Cardiac muscle cell (in vitro differentiated cells and primary cell): Measurements from ENCODE around the gene PDLIM4. TPM values are rescaled to one million over a fixed set of nuclear protein-coding genes. Genes with fewer than 3 reads are reported as not detected.

Experiments used
- DNase-seq, 2 donors: peaks; one replicate each; pipeline versions ENCODE4 v3.0.0 to v3.0.0-alpha.2; 2010 to 2017; ENCODE audit warnings: low read depth in 1 of 2, low spot score in 1 of 2
- H3K27ac ChIP-seq: fragments of 200-600 bp; sonication (generic); 2 replicates; pipeline ENCODE4 v1.5.1; 2016
- H3K27me3 ChIP-seq: fragments of 200-600 bp; sonication (generic); 2 replicates; pipeline ENCODE4 v1.6.0; 2016; ENCODE audit warnings: control low read depth
- H3K36me3 ChIP-seq: fragments of 200-600 bp; sonication (generic); 2 replicates; pipeline ENCODE4 v1.5.1; 2016; ENCODE audit warnings: control low read depth
- H3K4me1 ChIP-seq: fragments of 200-600 bp; sonication (generic); 2 replicates; pipeline ENCODE4 v1.8.1; 2017; ENCODE audit warnings: low read depth, mild to moderate bottlenecking, mixed run types
- H3K4me3 ChIP-seq: fragments of 200-600 bp; sonication (generic); 2 replicates; pipeline ENCODE4 v1.5.1; 2016; ENCODE audit warnings: mild to moderate bottlenecking
- H3K9me3 ChIP-seq: fragments of 200-600 bp; sonication (generic); 2 replicates; pipeline ENCODE4 v1.5.1; 2017; ENCODE audit warnings: low read depth, mild to moderate bottlenecking, control low read depth
- polyA plus RNA-seq: library from polyadenylated mRNA; unstranded; fragments of >200 nt; fragmentation: Nextera tagmentation; extraction: Ambion mirVana; gene quantifications from 2 replicates; pipeline ENCODE4 v1.2.1, GENCODE V29; 2016
- total RNA-seq: library from RNA; depleted of rRNA; stranded (reverse); fragments of >200 nt; gene quantifications from 2 replicates; pipeline ENCODE4 v1.2.3, GENCODE V29; 2016
- TF ChIP-seq, protein P1 (sequence below): IDR thresholded peaks from 2 replicates; pipeline ENCODE4 v1.5.1; 2012; ENCODE audit warnings: low read depth, mild to moderate bottlenecking, low read length

Gene PDLIM4
- total and polyA plus RNA-seq, 2 experiments from 2014 or later = 23.1 to 32.7 TPM

DNA sequence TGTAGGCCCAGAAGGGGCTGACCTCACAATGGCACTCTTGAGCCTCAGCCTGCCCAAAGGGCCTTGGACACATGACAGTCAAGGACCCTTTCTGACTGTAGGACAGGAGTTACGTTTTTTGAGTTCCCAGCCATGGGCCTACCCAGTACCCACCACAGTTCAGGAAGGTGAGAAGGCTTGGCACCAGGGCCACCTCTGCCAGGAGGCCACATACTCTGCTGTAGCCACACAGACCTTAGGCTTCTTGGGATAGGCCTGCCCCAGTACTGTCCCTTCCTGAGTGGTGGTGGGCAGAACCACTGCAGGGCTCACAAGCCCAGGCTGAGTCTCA lies 12.8 kb downstream of the PDLIM4 start:
- Histone ChIP-seq H3K36me3 (no peaks in the 10 kb centered on the region), H3K27me3 (no peaks in the 10 kb centered on the region), H3K4me1 (no peaks in the 10 kb centered on the region), H3K4me3 (no peak overlapping the region), H3K9me3 (no peaks in the 10 kb centered on the region), H3K27ac (no peak overlapping the region)
- TF ChIP-seq, protein P1, sequence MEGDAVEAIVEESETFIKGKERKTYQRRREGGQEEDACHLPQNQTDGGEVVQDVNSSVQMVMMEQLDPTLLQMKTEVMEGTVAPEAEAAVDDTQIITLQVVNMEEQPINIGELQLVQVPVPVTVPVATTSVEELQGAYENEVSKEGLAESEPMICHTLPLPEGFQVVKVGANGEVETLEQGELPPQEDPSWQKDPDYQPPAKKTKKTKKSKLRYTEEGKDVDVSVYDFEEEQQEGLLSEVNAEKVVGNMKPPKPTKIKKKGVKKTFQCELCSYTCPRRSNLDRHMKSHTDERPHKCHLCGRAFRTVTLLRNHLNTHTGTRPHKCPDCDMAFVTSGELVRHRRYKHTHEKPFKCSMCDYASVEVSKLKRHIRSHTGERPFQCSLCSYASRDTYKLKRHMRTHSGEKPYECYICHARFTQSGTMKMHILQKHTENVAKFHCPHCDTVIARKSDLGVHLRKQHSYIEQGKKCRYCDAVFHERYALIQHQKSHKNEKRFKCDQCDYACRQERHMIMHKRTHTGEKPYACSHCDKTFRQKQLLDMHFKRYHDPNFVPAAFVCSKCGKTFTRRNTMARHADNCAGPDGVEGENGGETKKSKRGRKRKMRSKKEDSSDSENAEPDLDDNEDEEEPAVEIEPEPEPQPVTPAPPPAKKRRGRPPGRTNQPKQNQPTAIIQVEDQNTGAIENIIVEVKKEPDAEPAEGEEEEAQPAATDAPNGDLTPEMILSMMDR = no peak
- DNase-seq = no peak

DNA sequence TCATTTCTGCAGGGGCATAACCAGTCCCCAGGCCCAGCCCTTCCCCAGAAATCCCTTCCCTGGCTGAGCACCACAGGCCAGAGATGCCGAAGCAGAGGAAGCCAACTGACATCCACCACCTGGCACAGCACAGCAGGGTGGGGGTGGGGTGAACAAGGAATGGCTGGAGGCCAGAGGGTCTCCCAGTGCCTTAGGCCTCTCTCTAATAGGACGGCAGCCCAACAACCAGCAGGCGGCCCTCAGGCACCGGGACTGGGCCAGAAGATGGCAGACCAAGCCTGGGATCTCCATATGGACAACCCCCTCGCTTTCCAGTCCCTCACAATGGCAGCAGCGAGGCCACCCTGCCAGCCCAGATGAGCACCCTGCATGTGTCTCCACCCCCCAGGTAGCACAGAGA lies 13.2 kb downstream of the PDLIM4 start:
- Histone ChIP-seq H3K4me3 (no peak overlapping the region), H3K27ac (no peak overlapping the region), H3K36me3 (no peaks in the 10 kb centered on the region), H3K27me3 (no peaks in the 10 kb centered on the region), H3K4me1 (no peaks in the 10 kb centered on the region), H3K9me3 (no peaks in the 10 kb centered on the region)
- TF ChIP-seq, protein P1 = no peak
- no peak for DNase-seq

DNA sequence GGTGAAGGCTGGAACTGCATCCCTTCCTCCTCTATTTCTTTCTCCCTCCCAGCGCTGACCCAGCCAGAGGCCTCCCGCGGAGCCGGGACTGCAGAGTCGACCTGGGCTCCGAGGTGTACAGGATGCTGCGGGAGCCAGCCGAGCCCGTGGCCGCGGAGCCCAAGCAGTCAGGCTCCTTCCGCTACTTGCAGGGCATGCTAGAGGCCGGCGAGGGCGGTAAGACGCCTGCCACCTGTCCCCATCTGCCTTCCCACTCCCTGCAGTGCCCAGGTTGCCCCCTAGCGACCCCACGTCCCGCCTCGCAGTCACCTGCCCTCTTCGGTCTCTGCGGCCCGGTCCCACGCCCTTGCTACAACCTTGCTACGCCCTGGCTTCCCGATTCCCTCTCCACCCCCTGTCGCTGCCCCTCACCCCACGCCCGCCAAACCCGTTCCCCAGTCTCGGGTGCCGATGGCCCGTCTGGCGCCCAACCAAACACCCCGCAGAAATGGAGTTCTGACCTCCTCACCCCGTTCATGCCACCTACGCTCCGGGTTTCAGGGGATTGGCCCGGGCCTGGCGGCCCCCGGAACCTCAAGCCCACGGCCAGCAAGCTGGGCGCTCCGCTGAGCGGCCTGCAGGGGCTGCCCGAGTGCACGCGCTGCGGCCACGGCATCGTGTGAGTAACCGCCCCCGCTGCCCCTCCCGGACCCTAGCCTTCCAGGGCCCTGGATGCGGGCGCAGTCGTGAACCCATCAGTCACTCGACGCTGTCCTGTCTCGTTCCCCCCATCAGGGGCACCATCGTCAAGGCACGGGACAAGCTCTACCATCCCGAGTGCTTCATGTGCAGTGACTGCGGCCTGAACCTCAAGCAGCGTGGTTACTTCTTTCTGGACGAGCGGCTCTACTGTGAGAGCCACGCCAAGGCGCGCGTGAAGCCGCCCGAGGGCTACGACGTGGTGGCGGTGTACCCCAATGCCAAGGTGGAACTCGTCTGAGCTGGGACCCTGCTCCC lies 14.1 kb downstream of the PDLIM4 start:
- TF ChIP-seq, protein P1 = peak; percentile 21
- Histone ChIP-seq H3K4me1 (no peaks in the 10 kb centered on the region), H3K4me3 (no peak overlapping the region), H3K36me3 (no peaks in the 10 kb centered on the region), H3K27ac (no peak overlapping the region), H3K9me3 (no peaks in the 10 kb centered on the region), H3K27me3 (no peaks in the 10 kb centered on the region)
- DNase-seq = no peak

DNA sequence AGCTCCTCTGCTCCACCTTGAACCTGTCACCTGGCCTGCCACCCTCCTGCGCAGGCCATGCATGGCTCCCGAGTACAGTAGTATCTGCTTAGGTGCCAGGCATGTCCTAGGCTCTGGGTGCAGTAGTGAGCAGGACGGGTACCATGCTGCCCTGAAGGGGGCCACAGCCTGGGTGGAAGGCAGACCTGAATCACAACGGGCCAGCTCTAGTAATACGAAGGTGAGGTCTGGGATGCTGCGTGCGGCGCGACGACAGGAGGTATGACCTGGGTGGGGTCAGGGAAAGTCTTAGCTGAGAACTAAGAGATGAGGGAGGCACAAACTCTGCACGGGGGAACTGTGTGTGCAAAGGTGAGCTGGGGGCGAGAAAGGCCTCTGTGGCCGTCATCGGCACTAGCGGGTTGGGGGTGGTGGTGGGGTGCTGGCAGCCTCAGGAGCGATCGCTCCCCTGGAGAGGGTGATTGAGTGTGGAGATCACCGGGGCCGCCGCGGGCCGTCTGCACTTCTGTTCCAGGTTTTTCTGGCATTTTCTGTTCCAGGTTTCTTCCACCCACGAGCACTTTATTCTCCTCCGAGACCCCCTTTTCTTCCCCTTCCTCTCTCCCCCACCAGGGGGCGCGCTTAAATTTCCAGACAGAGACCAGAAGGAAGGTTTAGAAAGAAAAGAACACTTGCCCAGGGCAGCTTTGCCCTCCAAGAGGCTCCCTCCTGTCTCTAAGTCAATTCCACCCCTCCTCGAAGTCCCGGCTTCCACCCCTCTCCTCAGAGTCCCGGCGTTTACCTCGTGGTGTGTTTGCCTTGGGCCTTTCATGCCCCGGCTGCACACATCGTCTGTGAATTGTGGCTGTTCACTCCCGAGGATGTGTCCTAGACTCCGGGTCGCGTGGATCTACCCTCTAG lies 15.1 kb downstream of the PDLIM4 start:
- Histone ChIP-seq H3K27me3 (no peaks in the 10 kb centered on the region), H3K27ac (no peak overlapping the region), H3K4me3 (no peak overlapping the region), H3K4me1 (no peaks in the 10 kb centered on the region), H3K9me3 (no peaks in the 10 kb centered on the region), H3K36me3 (no peaks in the 10 kb centered on the region)
- DNase-seq = peak; percentile 66 to 70
- TF ChIP-seq, protein P1 = peak; percentile 87

DNA sequence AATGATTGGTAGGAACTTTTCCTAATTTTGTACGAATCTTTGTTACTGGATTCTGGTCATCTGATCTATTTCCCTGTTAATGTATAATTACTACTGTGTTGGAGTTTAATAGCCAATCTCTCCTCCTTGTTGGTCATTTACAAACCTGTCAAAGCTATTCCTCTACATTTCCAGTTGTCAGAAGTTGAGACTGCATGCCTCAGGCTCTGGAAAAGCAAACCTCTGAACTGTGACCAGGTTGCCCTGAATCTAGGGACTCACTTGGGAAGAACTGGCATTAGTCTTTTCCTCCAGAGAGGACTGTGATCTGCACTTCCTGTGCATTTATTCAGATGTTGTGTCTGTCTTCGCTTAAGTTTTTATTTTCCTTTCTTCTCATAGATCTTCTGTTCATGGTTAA lies 16.1 kb downstream of the PDLIM4 start:
- no peaks in the 10 kb centered on the region for H3K36me3 ChIP-seq
- no peak overlapping the region for H3K4me3 ChIP-seq
- peaks cover 8% of the 10 kb centered on the region for H3K4me1 ChIP-seq
- no peak for DNase-seq
- H3K9me3 ChIP-seq = no peaks in the 10 kb centered on the region
- TF ChIP-seq, protein P1 = no peak
- no peaks in the 10 kb centered on the region for H3K27me3 ChIP-seq
- no peak overlapping the region for H3K27ac ChIP-seq
